22Rv1 (cell line): Measurements from ENCODE around the gene CD48.

ENCODE experiments used
- ZFX ChIP-seq: fragments of 450-650 bp; IDR thresholded peaks from 2 replicates; pipeline ENCODE4 v1.6.1; 2017; ENCODE audit warnings: antibody characterized with exemption, borderline replicate concordance
- TF ChIP-seq, protein P1 (sequence below): fragments of 450-650 bp; IDR thresholded peaks from 2 replicates; pipeline ENCODE4 v1.5.1; 2017; ENCODE audit warnings: mild to moderate bottlenecking

DNA sequence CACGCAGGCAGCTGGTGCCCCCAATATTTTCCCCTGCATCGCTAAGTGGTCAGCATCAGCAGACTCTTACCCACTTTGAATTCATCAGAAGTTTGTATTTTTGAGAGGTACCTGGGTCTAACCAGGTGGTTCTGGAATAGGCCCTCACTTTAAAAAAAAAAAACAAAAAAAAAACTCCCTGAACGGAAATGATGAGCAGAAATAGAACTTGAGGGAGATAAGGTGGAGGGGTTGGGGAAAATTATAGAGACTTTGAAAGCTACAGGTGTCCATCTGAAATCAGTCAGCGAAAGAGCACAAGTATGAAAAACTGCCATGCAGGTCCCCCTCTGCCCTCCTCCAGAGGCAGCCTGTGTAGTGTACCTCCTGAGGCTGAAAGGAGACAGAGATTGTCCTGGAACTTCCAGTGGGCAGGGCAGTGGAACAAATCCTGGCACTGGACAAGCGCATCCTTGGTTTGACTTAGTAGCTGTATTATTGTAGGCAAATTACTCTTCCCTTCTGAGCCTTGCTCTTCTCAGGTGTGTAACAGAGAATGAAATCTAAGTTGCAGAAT lies 28.6 kb upstream of the CD48 start:
- TF ChIP-seq, protein P1, sequence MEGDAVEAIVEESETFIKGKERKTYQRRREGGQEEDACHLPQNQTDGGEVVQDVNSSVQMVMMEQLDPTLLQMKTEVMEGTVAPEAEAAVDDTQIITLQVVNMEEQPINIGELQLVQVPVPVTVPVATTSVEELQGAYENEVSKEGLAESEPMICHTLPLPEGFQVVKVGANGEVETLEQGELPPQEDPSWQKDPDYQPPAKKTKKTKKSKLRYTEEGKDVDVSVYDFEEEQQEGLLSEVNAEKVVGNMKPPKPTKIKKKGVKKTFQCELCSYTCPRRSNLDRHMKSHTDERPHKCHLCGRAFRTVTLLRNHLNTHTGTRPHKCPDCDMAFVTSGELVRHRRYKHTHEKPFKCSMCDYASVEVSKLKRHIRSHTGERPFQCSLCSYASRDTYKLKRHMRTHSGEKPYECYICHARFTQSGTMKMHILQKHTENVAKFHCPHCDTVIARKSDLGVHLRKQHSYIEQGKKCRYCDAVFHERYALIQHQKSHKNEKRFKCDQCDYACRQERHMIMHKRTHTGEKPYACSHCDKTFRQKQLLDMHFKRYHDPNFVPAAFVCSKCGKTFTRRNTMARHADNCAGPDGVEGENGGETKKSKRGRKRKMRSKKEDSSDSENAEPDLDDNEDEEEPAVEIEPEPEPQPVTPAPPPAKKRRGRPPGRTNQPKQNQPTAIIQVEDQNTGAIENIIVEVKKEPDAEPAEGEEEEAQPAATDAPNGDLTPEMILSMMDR: no peak
- no peak for TF ChIP-seq ZFX
